PC-9 (cell line): ENCODE data around the gene ERGIC1. TPM values are rescaled to one million over a fixed set of nuclear protein-coding genes. Genes with fewer than 3 reads are reported as not detected.

Experiments used
- BruUV-seq: library from RNA; stranded (reverse); fragments of 400-500 nt; replicated peaks from 2 replicates; lab custom pipeline; 2021; lab: Mats Ljungman, UMichigan
- CTCF ChIA-PET: fragments of 300-600 bp; sonication (Branson Sonifier 250); formaldehyde crosslinking; loops from one replicate; lab custom pipeline; 2022; ENCODE audit warnings: antibody characterized with exemption; lab: Charles Lee
- POLR2A ChIA-PET: fragments of 300-600 bp; sonication (Branson Sonifier 250); formaldehyde crosslinking; loops from one replicate; lab custom pipeline; 2022; ENCODE audit warnings: antibody characterized with exemption; ENCODE audit not compliant: unreplicated experiment; lab: Charles Lee
- DNase-seq, 2 experiments: peaks; one replicate each; pipeline versions ENCODE4 v3.0.0 to v3.0.0-alpha.2; 2015 to 2022; ENCODE audit warnings: mixed read lengths in 1 of 2
- H2AFZ ChIP-seq: fragments of 200-600 bp; sonication (generic); 2 replicates; pipeline ENCODE4 v1.8.1; 2017; ENCODE audit warnings: antibody characterized with exemption
- H3F3A ChIP-seq: fragments of 200-600 bp; sonication (generic); 2 replicates; pipeline ENCODE4 v1.8.1; 2017; ENCODE audit warnings: antibody characterized with exemption, mild to moderate bottlenecking, low read depth; ENCODE audit not compliant: insufficient read depth
- H3K27ac ChIP-seq: fragments of 200-600 bp; sonication (generic); 2 replicates; pipeline ENCODE4 v1.6.1; 2016; ENCODE audit warnings: mixed run types
- H3K27me3 ChIP-seq: fragments of 200-600 bp; sonication (generic); 2 replicates; pipeline ENCODE4 v1.6.1; 2016; ENCODE audit warnings: low read depth, mixed run types; ENCODE audit not compliant: insufficient read depth
- H3K36me3 ChIP-seq: fragments of 200-600 bp; sonication (generic); 2 replicates; pipeline ENCODE4 v1.6.1; 2016; ENCODE audit warnings: low read depth, mixed run types
- H3K4me1 ChIP-seq: fragments of 200-600 bp; sonication (generic); replicated peaks from 2 replicates; pipeline ENCODE4 v1.6.1; 2016; ENCODE audit warnings: mixed run types; ENCODE audit not compliant: insufficient read depth
- H3K4me2 ChIP-seq: fragments of 200-600 bp; sonication (generic); 2 replicates; pipeline ENCODE4 v1.6.1; 2017; ENCODE audit warnings: mixed run types
- H3K4me3 ChIP-seq: fragments of 200-600 bp; sonication (generic); 2 replicates; pipeline ENCODE4 v1.6.1; 2016; ENCODE audit warnings: mixed run types
- H3K79me2 ChIP-seq: fragments of 200-600 bp; sonication (generic); 2 replicates; pipeline ENCODE4 v1.6.1; 2017; ENCODE audit warnings: low read depth, mixed run types
- H3K9me2 ChIP-seq: fragments of 200-600 bp; sonication (generic); 2 replicates; pipeline ENCODE4 v1.8.1; 2017; ENCODE audit warnings: mild to moderate bottlenecking; ENCODE audit not compliant: insufficient read depth
- H3K9me3 ChIP-seq: fragments of 200-600 bp; sonication (generic); 2 replicates; pipeline ENCODE4 v1.8.1; 2016; ENCODE audit warnings: low read depth; ENCODE audit not compliant: insufficient read depth
- H4K20me1 ChIP-seq: fragments of 200-600 bp; sonication (generic); 2 replicates; pipeline ENCODE4 v1.8.1; 2017; ENCODE audit not compliant: insufficient read depth
- EZH2 ChIP-seq: fragments of 200-600 bp; sonication (generic); IDR thresholded peaks from 2 replicates; pipeline ENCODE4 v1.8.0; 2017; ENCODE audit warnings: antibody characterized with exemption, low read depth
- intact Hi-C: fragments of 100-400 bp; cut with micrococcal nuclease; formaldehyde crosslinking; loops from one replicate; pipeline ENCODE4 v1.10.0; 2022; ENCODE audit not compliant: unreplicated experiment
- total RNA-seq: library from RNA; stranded (reverse); gene quantifications from 2 replicates; pipeline ENCODE4 v1.2.3, GENCODE V29; 2021
- TF ChIP-seq, protein P1 (sequence below): fragments of 200-600 bp; sonication (generic); conservative IDR thresholded peaks from 2 replicates; pipeline ENCODE4 v1.6.1; 2017; ENCODE audit warnings: mixed run types, antibody characterized with exemption, mild to moderate bottlenecking, moderate library complexity

ERGIC1 gene
- total RNA-seq, 1 experiment from 2014 or later = 159 TPM

DNA sequence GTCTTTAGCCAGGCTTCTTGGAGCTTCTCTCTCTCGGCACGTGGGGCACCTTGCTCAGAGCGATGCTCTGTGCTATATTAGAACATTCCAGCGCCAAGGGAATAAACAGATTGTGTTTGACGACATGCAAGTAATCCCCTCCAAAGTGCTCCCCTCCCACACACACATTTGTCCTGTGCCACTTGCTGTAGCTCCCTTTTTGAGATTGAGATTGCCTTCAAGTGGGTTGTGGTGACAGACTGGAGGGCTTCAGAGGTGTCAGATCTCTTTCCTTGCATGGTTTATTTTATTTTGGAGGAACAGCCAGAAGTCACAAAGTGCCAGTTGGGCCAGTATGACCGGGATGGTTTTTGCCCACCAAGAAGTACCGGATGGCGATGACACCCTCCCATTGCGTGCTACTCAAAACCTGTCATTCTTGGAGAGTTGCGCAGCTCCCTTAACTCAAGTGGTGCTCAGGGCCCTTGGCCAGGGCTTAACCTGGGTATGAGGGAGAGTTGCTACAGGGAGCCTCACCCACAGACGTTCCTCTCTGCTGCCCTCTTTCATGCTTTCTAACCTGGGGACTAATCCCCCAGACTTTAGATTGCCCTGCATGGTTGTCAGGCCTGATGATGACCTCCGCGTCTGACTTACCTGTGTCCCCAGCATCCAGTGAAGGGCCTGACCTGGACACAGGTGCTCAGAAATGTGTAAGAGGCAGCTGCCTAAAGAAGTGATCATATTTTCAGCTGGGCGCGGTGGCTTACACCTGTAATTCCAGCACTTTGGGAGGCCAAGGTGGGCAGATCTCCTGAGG lies 106.4 kb downstream of the ERGIC1 start:
- no peak overlapping the region for H2AFZ ChIP-seq
- no peaks in the 10 kb centered on the region for H3K27me3 ChIP-seq
- POLR2A ChIA-PET = no interaction called here
- no peak overlapping the region for H3K27ac ChIP-seq
- no peaks in the 10 kb centered on the region for H4K20me1 ChIP-seq
- no peak overlapping the region for H3K4me2 ChIP-seq
- no peak for DNase-seq
- H3K4me3 ChIP-seq = no peak overlapping the region
- 0 out of 2 replicates have a peak, but pooled peaks cover 8% of the 10 kb centered on the region for H3K36me3 ChIP-seq
- no peak for TF ChIP-seq EZH2
- TF ChIP-seq, protein P1, sequence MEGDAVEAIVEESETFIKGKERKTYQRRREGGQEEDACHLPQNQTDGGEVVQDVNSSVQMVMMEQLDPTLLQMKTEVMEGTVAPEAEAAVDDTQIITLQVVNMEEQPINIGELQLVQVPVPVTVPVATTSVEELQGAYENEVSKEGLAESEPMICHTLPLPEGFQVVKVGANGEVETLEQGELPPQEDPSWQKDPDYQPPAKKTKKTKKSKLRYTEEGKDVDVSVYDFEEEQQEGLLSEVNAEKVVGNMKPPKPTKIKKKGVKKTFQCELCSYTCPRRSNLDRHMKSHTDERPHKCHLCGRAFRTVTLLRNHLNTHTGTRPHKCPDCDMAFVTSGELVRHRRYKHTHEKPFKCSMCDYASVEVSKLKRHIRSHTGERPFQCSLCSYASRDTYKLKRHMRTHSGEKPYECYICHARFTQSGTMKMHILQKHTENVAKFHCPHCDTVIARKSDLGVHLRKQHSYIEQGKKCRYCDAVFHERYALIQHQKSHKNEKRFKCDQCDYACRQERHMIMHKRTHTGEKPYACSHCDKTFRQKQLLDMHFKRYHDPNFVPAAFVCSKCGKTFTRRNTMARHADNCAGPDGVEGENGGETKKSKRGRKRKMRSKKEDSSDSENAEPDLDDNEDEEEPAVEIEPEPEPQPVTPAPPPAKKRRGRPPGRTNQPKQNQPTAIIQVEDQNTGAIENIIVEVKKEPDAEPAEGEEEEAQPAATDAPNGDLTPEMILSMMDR = no peak
- H3K79me2 ChIP-seq = no peaks in the 10 kb centered on the region
- intact Hi-C loops = no loop called here
- H3K9me3 ChIP-seq = no peaks in the 10 kb centered on the region
- H3K9me2 ChIP-seq = no peaks in the 10 kb centered on the region
- no peaks in the 10 kb centered on the region for H3F3A ChIP-seq
- no TSS peak for BruUV-seq
- no peaks in the 10 kb centered on the region for H3K4me1 ChIP-seq
- CTCF ChIA-PET = interaction anchor here (0.6 to 0.7 kb wide), 3 partner anchors 13 to 390 kb away, joined by 3 to 11 read pairs (median 4); no protein-coding TSS in a partner anchor

DNA sequence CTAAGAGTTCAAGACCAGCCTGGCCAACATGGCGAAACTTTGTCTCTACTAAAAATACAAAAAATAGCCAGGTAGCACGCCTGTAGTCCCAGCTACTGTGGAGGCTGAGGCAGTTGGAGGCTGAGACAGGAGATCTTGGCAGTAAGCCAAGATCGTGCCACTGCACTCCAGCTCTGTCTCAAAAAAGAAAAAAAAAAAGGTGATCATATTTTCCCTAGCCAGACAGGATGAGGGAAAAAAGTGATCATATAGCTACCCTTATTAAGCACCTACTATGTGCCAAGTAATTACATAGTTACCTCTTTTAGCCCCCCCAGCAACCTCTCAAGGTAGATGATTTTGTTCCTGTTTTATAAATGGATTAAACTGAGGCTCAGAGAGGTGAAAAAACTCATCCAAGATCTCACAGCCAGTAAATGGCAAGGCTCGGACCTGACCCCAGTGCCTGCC lies 107.0 kb downstream of the ERGIC1 start:
- H3K4me1 ChIP-seq = no peaks in the 10 kb centered on the region
- no peaks in the 10 kb centered on the region for H3K9me3 ChIP-seq
- ChIA-PET CTCF (interaction anchor here (0.5 to 0.7 kb wide), 4 partner anchors 9 to 390 kb away, joined by 3 to 11 read pairs (median 4); no protein-coding TSS in a partner anchor), POLR2A (no interaction called here)
- H3K4me3 ChIP-seq = no peak overlapping the region
- H3K79me2 ChIP-seq = no peaks in the 10 kb centered on the region
- H3K27me3 ChIP-seq = no peaks in the 10 kb centered on the region
- no peak overlapping the region for H2AFZ ChIP-seq
- H3K36me3 ChIP-seq = 0 out of 2 replicates have a peak, but pooled peaks cover 2% of the 10 kb centered on the region
- no peaks in the 10 kb centered on the region for H3K9me2 ChIP-seq
- BruUV-seq = no TSS peak
- TF ChIP-seq EZH2 = no peak
- TF ChIP-seq, protein P1 = no peak
- no peaks in the 10 kb centered on the region for H4K20me1 ChIP-seq
- intact Hi-C loops = no loop called here
- H3K4me2 ChIP-seq = no peak overlapping the region
- no peaks in the 10 kb centered on the region for H3F3A ChIP-seq
- DNase-seq = no peak
- H3K27ac ChIP-seq = no peak overlapping the region

DNA sequence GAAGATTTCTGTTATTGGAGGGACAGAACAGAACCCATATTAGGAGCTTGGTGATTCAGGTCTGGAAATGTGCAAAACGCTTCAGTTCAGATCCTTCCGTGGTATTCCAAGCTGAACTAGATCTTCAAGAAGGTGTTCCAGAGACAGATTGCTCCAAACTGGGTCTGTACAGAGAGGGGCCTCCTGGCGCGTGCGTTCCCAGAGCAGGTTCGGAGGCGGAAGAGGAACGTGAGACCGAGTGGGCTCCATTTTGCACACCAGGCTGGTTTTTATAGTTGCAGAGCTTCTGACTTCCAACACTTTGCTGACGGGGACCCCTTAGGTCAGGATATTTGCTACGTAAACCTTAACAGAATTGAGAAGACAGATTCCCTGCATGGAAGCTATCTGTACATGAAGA lies 108.5 kb downstream of the ERGIC1 start:
- no peaks in the 10 kb centered on the region for H3K27me3 ChIP-seq
- H3K9me2 ChIP-seq = no peaks in the 10 kb centered on the region
- no peaks in the 10 kb centered on the region for H3K9me3 ChIP-seq
- no TSS peak for BruUV-seq
- TF ChIP-seq, protein P1 = no peak
- TF ChIP-seq EZH2 = no peak
- H2AFZ ChIP-seq = no peak overlapping the region
- H3K4me2 ChIP-seq = no peak overlapping the region
- H3K27ac ChIP-seq = no peak overlapping the region
- POLR2A ChIA-PET = interaction anchor here (0.7 kb wide), 1 partner anchor 945 kb away, joined by 4 read pairs; no protein-coding TSS in a partner anchor
- DNase-seq = no peak
- H3K4me1 ChIP-seq = no peaks in the 10 kb centered on the region
- H3K4me3 ChIP-seq = no peak overlapping the region
- H3K79me2 ChIP-seq = no peaks in the 10 kb centered on the region
- H4K20me1 ChIP-seq = no peaks in the 10 kb centered on the region
- intact Hi-C loops = no loop called here
- CTCF ChIA-PET = no interaction called here
- no peaks in the 10 kb centered on the region for H3F3A ChIP-seq
- H3K36me3 ChIP-seq = no peaks in the 10 kb centered on the region
